Activated CD8-positive, alpha-beta T cell treated with anti-CD3 and anti-CD28 coated beads for 36 hours (primary cell): ENCODE measurements around the gene STRN. TPM values are rescaled to one million over a fixed set of nuclear protein-coding genes. Genes with fewer than 3 reads are reported as not detected.

Experiments used
- ATAC-seq: fragments of 200-7000 bp; cut with Tn5 transposase; one replicate; pipeline ENCODE4 v1.10.0; 2021; ENCODE audit warnings: mild to moderate bottlenecking, moderate library complexity
- CTCF ChIA-PET: fragments of 350-600 bp; sonication (Branson Sonifier 250); formaldehyde crosslinking; loops from one replicate; lab custom pipeline; 2021; ENCODE audit warnings: antibody characterized with exemption; lab: Charles Lee
- POLR2A ChIA-PET: fragments of 350-600 bp; sonication (Branson Sonifier 250); formaldehyde crosslinking; loops from one replicate; lab custom pipeline; 2021; ENCODE audit warnings: antibody characterized with exemption; lab: Charles Lee
- DNase-seq: peaks from one replicate; pipeline ENCODE4 v3.0.0-alpha.2; 2020
- H3K27ac Mint-ChIP-seq: one replicate; pipeline ENCODE4 v1.8.0; 2021; ENCODE audit warnings: mild to moderate bottlenecking, mixed read lengths
- H3K27me3 Mint-ChIP-seq: one replicate; pipeline ENCODE4 v1.8.0; 2021; ENCODE audit warnings: mixed read lengths
- H3K36me3 Mint-ChIP-seq: one replicate; pipeline ENCODE4 v1.8.0; 2021; ENCODE audit warnings: low read depth, mixed read lengths
- H3K4me1 Mint-ChIP-seq: one replicate; pipeline ENCODE4 v1.8.0; 2021; ENCODE audit warnings: low read depth, mixed read lengths
- H3K4me3 Mint-ChIP-seq: one replicate; pipeline ENCODE4 v1.8.0; 2021; ENCODE audit warnings: mild to moderate bottlenecking, moderate library complexity, mixed read lengths
- H3K9me3 Mint-ChIP-seq: one replicate; pipeline ENCODE4 v1.8.0; 2021; ENCODE audit warnings: mixed read lengths
- intact Hi-C: fragments of 100-400 bp; cut with micrococcal nuclease; formaldehyde crosslinking; loops from one replicate; pipeline ENCODE4 v1.10.0; 2022
- total RNA-seq, 2 experiments: library from RNA; stranded (reverse); gene quantifications; one replicate each; pipeline ENCODE4 v1.2.3, GENCODE V29; 2021
- TF ChIP-seq, protein P1 (sequence below): fragments of 200-600 bp; IDR thresholded peaks from one replicate; pipeline ENCODE4 v1.8.0; 2022; ENCODE audit warnings: antibody characterized with exemption, mild to moderate bottlenecking

STRN gene
- total RNA-seq, 2 experiments from 2014 or later: 24.0 to 25.9 TPM

- TF ChIP-seq, protein P1, sequence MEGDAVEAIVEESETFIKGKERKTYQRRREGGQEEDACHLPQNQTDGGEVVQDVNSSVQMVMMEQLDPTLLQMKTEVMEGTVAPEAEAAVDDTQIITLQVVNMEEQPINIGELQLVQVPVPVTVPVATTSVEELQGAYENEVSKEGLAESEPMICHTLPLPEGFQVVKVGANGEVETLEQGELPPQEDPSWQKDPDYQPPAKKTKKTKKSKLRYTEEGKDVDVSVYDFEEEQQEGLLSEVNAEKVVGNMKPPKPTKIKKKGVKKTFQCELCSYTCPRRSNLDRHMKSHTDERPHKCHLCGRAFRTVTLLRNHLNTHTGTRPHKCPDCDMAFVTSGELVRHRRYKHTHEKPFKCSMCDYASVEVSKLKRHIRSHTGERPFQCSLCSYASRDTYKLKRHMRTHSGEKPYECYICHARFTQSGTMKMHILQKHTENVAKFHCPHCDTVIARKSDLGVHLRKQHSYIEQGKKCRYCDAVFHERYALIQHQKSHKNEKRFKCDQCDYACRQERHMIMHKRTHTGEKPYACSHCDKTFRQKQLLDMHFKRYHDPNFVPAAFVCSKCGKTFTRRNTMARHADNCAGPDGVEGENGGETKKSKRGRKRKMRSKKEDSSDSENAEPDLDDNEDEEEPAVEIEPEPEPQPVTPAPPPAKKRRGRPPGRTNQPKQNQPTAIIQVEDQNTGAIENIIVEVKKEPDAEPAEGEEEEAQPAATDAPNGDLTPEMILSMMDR: no peak
- ChIA-PET POLR2A (no interaction called here), CTCF (no interaction called here)
- no peaks in the 10 kb centered on the region for H3K4me1 Mint-ChIP-seq
- intact Hi-C loops: no loop called here
- no peak for ATAC-seq
- H3K4me3 Mint-ChIP-seq: no peak overlapping the region
- no peaks in the 10 kb centered on the region for H3K27me3 Mint-ChIP-seq
- peaks cover 8% of the 10 kb centered on the region for H3K36me3 Mint-ChIP-seq
- no peak overlapping the region for H3K27ac Mint-ChIP-seq
- H3K9me3 Mint-ChIP-seq: no peaks in the 10 kb centered on the region
- no peak for DNase-seq
These were observed 55.3 kb downstream of the STRN start for GRCh38 chr2:36911012-36911411.

DNA sequence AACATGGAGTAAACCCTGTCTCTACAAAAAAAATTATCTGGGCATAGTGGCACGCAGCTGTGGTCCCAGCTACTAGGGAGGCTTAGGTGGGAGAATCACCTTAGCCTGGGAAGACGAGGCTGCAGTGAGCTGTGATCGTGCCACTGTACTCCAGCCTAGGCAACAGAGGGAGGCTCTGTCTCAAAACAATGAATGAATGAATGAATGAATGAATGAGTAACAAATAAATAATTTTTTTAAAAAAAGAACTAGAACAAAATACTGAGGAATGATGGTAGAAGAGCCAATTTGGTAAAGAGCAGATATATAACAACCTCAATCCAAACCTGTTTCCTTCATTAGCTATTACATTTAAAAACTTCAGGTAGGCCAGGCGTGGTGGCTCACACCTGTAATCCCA is 60.1 kb downstream of the STRN start:
- no peak for ATAC-seq
- intact Hi-C loops: no loop called here
- Mint-ChIP-seq H3K9me3 (no peaks in the 10 kb centered on the region), H3K4me1 (no peaks in the 10 kb centered on the region), H3K4me3 (no peak overlapping the region), H3K36me3 (peaks cover 6% of the 10 kb centered on the region), H3K27me3 (no peaks in the 10 kb centered on the region), H3K27ac (no peak overlapping the region)
- DNase-seq: no peak
- TF ChIP-seq, protein P1: no peak
- ChIA-PET POLR2A (no interaction called here), CTCF (interaction anchor here (0.6 kb wide), 1 partner anchor 110 kb away, joined by 4 read pairs; no protein-coding TSS in a partner anchor)

DNA sequence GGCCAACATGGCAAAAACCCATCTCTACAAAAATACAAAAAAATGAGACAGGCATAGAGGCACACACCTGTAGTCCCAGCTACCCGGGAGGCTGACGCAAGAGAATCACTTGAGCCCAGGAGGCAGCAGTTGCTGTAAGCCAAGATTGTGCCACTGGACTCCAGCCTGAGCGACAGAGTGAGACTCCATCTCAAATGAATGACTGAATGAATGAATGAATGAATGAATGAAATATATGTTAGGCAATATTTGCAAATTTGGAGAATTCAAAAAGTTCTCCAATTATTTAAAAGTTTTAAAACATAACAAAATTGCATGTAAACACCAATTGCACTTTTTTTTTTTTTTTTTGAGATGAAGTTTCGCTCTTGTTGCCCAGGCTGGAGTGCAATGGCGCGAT is 61.7 kb downstream of the STRN start:
- TF ChIP-seq, protein P1: no peak
- DNase-seq (no peak), ATAC-seq (no peak)
- Mint-ChIP-seq H3K9me3 (no peaks in the 10 kb centered on the region), H3K4me3 (no peak overlapping the region), H3K36me3 (peaks cover 6% of the 10 kb centered on the region), H3K27ac (no peak overlapping the region), H3K27me3 (no peaks in the 10 kb centered on the region), H3K4me1 (no peaks in the 10 kb centered on the region)
- ChIA-PET CTCF (interaction anchor here (1.2 kb wide), 1 partner anchor 120 kb away, joined by 3 read pairs; no protein-coding TSS in a partner anchor), POLR2A (no interaction called here)
- intact Hi-C loops: no loop called here

DNA sequence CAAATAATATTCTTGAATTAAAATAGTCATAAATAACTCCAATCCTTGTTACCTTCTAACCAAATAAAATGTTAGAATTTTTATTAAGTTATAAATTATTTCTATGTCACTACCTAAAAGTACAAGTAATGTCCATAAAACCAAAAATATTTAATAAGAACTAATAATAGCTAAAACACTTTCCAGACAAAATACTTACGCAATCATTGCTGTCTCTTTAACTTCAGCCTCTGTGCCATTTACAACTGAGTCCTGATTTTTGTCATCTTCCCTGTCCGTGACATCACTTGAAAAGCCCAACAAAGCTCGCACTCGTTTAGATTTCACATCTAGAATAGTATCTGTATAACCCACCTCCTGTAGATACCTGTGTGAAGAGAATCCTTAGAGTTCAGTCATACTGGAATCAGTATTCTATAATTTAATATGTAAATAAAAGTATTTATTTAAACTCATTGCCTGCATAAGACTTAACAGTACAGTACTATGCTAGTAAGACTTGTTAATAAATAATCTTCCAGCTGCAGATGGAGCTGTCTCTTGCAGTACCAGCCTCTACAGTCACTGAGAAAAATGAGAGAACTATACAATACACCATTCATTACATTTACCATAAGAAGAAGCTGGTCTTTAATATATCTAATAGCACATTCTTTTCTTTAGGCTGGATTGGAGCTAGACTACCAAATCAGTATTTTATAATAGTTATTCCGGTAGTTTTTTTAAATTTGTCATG is 63.8 kb downstream of the STRN start:
- Mint-ChIP-seq H3K9me3 (no peaks in the 10 kb centered on the region), H3K4me1 (no peaks in the 10 kb centered on the region), H3K27me3 (no peaks in the 10 kb centered on the region), H3K4me3 (no peak overlapping the region), H3K27ac (no peak overlapping the region), H3K36me3 (peaks cover 3% of the 10 kb centered on the region)
- no peak for DNase-seq
- ATAC-seq: no peak
- ChIA-PET CTCF (no interaction called here), POLR2A (no interaction called here)
- intact Hi-C loops: no loop called here
- TF ChIP-seq, protein P1: no peak

DNA sequence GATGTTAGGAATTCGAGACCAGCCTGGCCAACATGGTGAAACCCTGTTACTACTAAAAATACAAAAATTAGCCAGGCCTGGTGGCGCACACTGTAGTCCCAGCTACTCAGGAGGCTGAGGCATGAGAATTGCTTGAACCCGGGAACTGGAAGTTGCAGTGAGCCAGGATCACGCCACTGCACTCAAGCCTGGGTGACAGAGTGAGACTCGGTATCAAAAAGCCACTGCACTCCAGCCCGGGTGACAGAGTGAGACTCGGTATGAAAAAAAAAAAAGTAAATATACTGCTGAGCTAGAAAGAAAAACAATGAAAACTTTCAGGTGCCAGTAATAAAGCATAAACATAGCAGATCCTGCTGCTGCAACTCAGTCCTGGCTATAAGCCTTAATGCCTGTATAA is 73.5 kb downstream of the STRN start:
- ATAC-seq (no peak), DNase-seq (no peak)
- H3K27ac Mint-ChIP-seq: no peak overlapping the region
- H3K4me3 Mint-ChIP-seq: no peak overlapping the region
- no peaks in the 10 kb centered on the region for H3K27me3 Mint-ChIP-seq
- H3K36me3 Mint-ChIP-seq: peaks cover 10% of the 10 kb centered on the region
- TF ChIP-seq, protein P1: no peak
- intact Hi-C loops: no loop called here
- H3K9me3 Mint-ChIP-seq: no peaks in the 10 kb centered on the region
- POLR2A ChIA-PET: no interaction called here
- H3K4me1 Mint-ChIP-seq: peaks cover 7% of the 10 kb centered on the region
- CTCF ChIA-PET: no interaction called here
